Astrocyte (in vitro differentiated cells and primary cell): ENCODE data around the gene CLEC19A.

Experiments used
- EZH2 ChIP-seq: IDR thresholded peaks from 2 replicates; pipeline ENCODE4 v1.6.1; 2012; ENCODE audit warnings: mild to moderate bottlenecking, low read length, inconsistent platforms; ENCODE audit not compliant: insufficient read depth
- TF ChIP-seq, protein P1 (sequence below): IDR thresholded peaks from 2 replicates; pipeline ENCODE4 v1.5.1; 2011; ENCODE audit warnings: low read depth, mild to moderate bottlenecking, inconsistent platforms, low read length, moderate library complexity; ENCODE audit not compliant: insufficient read depth

DNA sequence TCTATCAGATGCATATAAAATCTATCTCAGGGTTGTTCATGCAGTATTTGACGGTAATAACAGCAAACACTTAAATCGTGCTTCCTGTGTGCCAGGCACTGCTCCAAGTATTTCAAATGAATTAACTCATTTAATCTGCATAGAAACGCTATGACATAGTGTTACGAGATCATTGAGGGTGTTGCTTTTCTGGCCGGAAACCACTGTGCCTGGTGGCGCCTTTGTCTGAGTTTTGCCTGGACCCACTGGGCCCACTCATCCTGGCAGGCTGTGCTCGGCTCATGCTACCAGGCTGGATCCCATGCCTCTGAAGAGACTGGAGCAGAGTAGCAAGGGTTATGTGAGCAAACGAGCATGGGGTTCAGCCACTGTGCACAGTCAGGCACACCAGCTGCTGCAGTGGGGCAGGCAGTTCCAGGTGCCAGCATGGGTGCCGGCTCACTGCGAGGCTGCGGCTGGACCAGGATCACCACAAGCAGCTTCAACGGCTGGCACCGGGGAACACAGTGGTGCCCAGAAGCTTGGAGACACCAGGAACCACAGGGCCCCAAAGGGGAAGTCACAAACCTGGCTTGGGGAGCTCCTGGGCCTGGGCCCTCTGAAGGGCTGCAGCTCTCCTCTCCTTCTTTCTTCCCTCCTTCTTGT, 45.9 kb upstream of the CLEC19A start:
- no peak for TF ChIP-seq EZH2
- TF ChIP-seq, protein P1, sequence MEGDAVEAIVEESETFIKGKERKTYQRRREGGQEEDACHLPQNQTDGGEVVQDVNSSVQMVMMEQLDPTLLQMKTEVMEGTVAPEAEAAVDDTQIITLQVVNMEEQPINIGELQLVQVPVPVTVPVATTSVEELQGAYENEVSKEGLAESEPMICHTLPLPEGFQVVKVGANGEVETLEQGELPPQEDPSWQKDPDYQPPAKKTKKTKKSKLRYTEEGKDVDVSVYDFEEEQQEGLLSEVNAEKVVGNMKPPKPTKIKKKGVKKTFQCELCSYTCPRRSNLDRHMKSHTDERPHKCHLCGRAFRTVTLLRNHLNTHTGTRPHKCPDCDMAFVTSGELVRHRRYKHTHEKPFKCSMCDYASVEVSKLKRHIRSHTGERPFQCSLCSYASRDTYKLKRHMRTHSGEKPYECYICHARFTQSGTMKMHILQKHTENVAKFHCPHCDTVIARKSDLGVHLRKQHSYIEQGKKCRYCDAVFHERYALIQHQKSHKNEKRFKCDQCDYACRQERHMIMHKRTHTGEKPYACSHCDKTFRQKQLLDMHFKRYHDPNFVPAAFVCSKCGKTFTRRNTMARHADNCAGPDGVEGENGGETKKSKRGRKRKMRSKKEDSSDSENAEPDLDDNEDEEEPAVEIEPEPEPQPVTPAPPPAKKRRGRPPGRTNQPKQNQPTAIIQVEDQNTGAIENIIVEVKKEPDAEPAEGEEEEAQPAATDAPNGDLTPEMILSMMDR = no peak
